PC-9 (cell line): ENCODE measurements around the gene ANXA7. TPM values are rescaled to one million over a fixed set of nuclear protein-coding genes. Genes with fewer than 3 reads are reported as not detected.
"Not testable (repeated sequence)": the region's sequence is repeated elsewhere in the genome, so short reads cannot be mapped to it uniquely, and the experiment has no call there.

Experiments
- BruUV-seq: library from RNA; stranded (reverse); fragments of 400-500 nt; replicated peaks from 2 replicates; lab custom pipeline; 2021; lab: Mats Ljungman, UMichigan
- CTCF ChIA-PET: fragments of 300-600 bp; sonication (Branson Sonifier 250); formaldehyde crosslinking; loops from one replicate; lab custom pipeline; 2022; ENCODE audit warnings: antibody characterized with exemption; lab: Charles Lee
- POLR2A ChIA-PET: fragments of 300-600 bp; sonication (Branson Sonifier 250); formaldehyde crosslinking; loops from one replicate; lab custom pipeline; 2022; ENCODE audit warnings: antibody characterized with exemption; ENCODE audit not compliant: unreplicated experiment; lab: Charles Lee
- DNase-seq, 2 experiments: peaks; one replicate each; pipeline versions ENCODE4 v3.0.0 to v3.0.0-alpha.2; 2015 to 2022; ENCODE audit warnings: mixed read lengths in 1 of 2
- H2AFZ ChIP-seq: fragments of 200-600 bp; sonication (generic); 2 replicates; pipeline ENCODE4 v1.8.1; 2017; ENCODE audit warnings: antibody characterized with exemption
- H3F3A ChIP-seq: fragments of 200-600 bp; sonication (generic); 2 replicates; pipeline ENCODE4 v1.8.1; 2017; ENCODE audit warnings: antibody characterized with exemption, mild to moderate bottlenecking, low read depth; ENCODE audit not compliant: insufficient read depth
- H3K27ac ChIP-seq: fragments of 200-600 bp; sonication (generic); 2 replicates; pipeline ENCODE4 v1.6.1; 2016; ENCODE audit warnings: mixed run types
- H3K27me3 ChIP-seq: fragments of 200-600 bp; sonication (generic); 2 replicates; pipeline ENCODE4 v1.6.1; 2016; ENCODE audit warnings: low read depth, mixed run types; ENCODE audit not compliant: insufficient read depth
- H3K36me3 ChIP-seq: fragments of 200-600 bp; sonication (generic); 2 replicates; pipeline ENCODE4 v1.6.1; 2016; ENCODE audit warnings: low read depth, mixed run types
- H3K4me1 ChIP-seq: fragments of 200-600 bp; sonication (generic); replicated peaks from 2 replicates; pipeline ENCODE4 v1.6.1; 2016; ENCODE audit warnings: mixed run types; ENCODE audit not compliant: insufficient read depth
- H3K4me2 ChIP-seq: fragments of 200-600 bp; sonication (generic); 2 replicates; pipeline ENCODE4 v1.6.1; 2017; ENCODE audit warnings: mixed run types
- H3K4me3 ChIP-seq: fragments of 200-600 bp; sonication (generic); 2 replicates; pipeline ENCODE4 v1.6.1; 2016; ENCODE audit warnings: mixed run types
- H3K79me2 ChIP-seq: fragments of 200-600 bp; sonication (generic); 2 replicates; pipeline ENCODE4 v1.6.1; 2017; ENCODE audit warnings: low read depth, mixed run types
- H3K9me2 ChIP-seq: fragments of 200-600 bp; sonication (generic); 2 replicates; pipeline ENCODE4 v1.8.1; 2017; ENCODE audit warnings: mild to moderate bottlenecking; ENCODE audit not compliant: insufficient read depth
- H3K9me3 ChIP-seq: fragments of 200-600 bp; sonication (generic); 2 replicates; pipeline ENCODE4 v1.8.1; 2016; ENCODE audit warnings: low read depth; ENCODE audit not compliant: insufficient read depth
- H4K20me1 ChIP-seq: fragments of 200-600 bp; sonication (generic); 2 replicates; pipeline ENCODE4 v1.8.1; 2017; ENCODE audit not compliant: insufficient read depth
- EZH2 ChIP-seq: fragments of 200-600 bp; sonication (generic); IDR thresholded peaks from 2 replicates; pipeline ENCODE4 v1.8.0; 2017; ENCODE audit warnings: antibody characterized with exemption, low read depth
- intact Hi-C: fragments of 100-400 bp; cut with micrococcal nuclease; formaldehyde crosslinking; loops from one replicate; pipeline ENCODE4 v1.10.0; 2022; ENCODE audit not compliant: unreplicated experiment
- total RNA-seq: library from RNA; stranded (reverse); gene quantifications from 2 replicates; pipeline ENCODE4 v1.2.3, GENCODE V29; 2021
- TF ChIP-seq, protein P1 (sequence below): fragments of 200-600 bp; sonication (generic); conservative IDR thresholded peaks from 2 replicates; pipeline ENCODE4 v1.6.1; 2017; ENCODE audit warnings: mixed run types, antibody characterized with exemption, mild to moderate bottlenecking, moderate library complexity

ANXA7 gene
- total RNA-seq, 1 experiment from 2014 or later: 154 TPM

DNA sequence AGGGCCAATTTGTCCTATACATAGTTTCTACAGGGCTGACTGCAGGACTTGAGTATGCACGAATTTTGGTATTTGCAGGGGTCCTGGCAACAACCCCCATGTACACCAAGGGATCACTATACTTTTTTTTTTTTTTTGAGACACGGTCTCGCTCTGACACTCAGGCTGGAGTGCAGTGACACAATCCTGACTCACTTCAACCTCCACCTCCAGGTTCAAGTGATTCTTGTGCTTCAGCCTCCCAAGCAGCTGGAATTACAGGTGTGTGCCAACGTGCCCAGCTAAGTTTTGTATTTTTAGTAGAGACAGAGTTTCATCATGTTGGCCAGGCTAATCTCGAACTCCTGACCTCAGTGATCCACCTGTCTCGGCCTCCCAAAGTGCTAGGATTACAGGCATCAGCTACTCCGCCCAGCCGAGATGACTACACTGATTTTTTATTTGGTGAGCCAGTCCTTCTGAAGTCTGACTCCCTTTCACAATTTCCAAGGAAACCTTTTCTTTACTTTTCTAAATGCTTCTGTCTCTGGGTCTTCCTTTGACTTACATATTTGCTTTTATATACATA, 75.0 kb downstream of the ANXA7 start:
- Histone ChIP-seq H3K9me3 (no peaks in the 10 kb centered on the region), H4K20me1 (no peaks in the 10 kb centered on the region), H3K79me2 (no peaks in the 10 kb centered on the region), H3F3A (no peaks in the 10 kb centered on the region), H3K9me2 (no peaks in the 10 kb centered on the region), H3K27ac (no peak overlapping the region), H3K4me2 (no peak overlapping the region), H3K27me3 (no peaks in the 10 kb centered on the region), H2AFZ (no peak overlapping the region), H3K4me1 (peaks cover 11% of the 10 kb centered on the region), H3K4me3 (no peak overlapping the region), H3K36me3 (no peaks in the 10 kb centered on the region)
- DNase-seq: no peak
- ChIA-PET POLR2A (no interaction called here), CTCF (interaction anchor here (0.6 kb wide), 1 partner anchor 640 kb away, joined by 3 read pairs; no protein-coding TSS in a partner anchor)
- TF ChIP-seq EZH2: no peak
- TF ChIP-seq, protein P1, sequence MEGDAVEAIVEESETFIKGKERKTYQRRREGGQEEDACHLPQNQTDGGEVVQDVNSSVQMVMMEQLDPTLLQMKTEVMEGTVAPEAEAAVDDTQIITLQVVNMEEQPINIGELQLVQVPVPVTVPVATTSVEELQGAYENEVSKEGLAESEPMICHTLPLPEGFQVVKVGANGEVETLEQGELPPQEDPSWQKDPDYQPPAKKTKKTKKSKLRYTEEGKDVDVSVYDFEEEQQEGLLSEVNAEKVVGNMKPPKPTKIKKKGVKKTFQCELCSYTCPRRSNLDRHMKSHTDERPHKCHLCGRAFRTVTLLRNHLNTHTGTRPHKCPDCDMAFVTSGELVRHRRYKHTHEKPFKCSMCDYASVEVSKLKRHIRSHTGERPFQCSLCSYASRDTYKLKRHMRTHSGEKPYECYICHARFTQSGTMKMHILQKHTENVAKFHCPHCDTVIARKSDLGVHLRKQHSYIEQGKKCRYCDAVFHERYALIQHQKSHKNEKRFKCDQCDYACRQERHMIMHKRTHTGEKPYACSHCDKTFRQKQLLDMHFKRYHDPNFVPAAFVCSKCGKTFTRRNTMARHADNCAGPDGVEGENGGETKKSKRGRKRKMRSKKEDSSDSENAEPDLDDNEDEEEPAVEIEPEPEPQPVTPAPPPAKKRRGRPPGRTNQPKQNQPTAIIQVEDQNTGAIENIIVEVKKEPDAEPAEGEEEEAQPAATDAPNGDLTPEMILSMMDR: no peak
- BruUV-seq: no TSS peak
- intact Hi-C loops: no loop called here

DNA sequence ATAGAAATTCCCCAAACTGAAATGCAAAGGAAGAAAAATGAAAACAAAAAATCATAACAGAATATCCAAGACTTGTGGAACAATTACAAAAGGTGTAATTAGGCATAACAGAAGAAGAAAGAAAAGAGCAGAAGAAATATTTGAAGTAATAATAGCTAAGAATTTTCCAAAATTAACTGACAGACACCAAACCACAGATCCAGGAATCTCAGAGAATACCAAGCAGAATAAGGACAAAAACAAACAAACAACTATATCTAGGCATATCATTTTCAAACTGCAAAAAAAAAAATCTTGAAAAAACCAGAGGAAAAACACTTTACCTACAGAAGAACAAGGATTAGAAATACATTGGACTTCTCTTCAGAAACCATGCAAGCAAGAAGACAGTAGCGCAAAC, 80.7 kb downstream of the ANXA7 start:
- TF ChIP-seq EZH2: no peak
- TF ChIP-seq, protein P1: no peak
- Histone ChIP-seq H2AFZ (no peak overlapping the region), H3K27me3 (no peaks in the 10 kb centered on the region), H3K36me3 (no peaks in the 10 kb centered on the region), H3K9me2 (no peaks in the 10 kb centered on the region), H3K4me1 (no peaks in the 10 kb centered on the region), H3K4me2 (no peak overlapping the region), H4K20me1 (no peaks in the 10 kb centered on the region), H3K79me2 (no peaks in the 10 kb centered on the region), H3K9me3 (no peaks in the 10 kb centered on the region), H3K4me3 (no peak overlapping the region), H3K27ac (no peak overlapping the region), H3F3A (no peaks in the 10 kb centered on the region)
- ChIA-PET CTCF (no interaction called here), POLR2A (no interaction called here)
- BruUV-seq: no TSS peak
- intact Hi-C loops: no loop called here
- no peak for DNase-seq

DNA sequence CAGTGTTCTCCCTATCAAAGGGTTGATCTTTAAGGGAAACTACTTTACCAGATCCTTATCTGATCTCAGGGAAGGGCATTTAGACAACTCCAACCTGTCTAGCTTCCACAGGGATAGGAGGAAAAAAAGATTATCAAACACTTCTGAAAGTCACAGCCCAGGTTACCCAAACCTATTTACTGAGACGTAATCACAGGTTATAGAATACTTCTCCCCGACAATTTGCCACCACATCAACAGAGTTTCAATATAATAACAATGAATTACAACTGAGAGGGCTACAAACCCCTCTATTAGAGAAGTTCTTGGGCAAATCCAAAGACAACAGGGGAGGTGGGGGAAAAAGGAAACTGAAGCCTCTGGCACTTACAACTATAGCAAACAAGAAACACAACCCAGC, 81.5 kb downstream of the ANXA7 start:
- Histone ChIP-seq H3K27ac (no peak overlapping the region), H3K4me3 (no peak overlapping the region), H4K20me1 (no peaks in the 10 kb centered on the region), H3K27me3 (no peaks in the 10 kb centered on the region), H3K79me2 (no peaks in the 10 kb centered on the region), H3K9me3 (no peaks in the 10 kb centered on the region), H3K36me3 (no peaks in the 10 kb centered on the region), H3K4me2 (peak overlapping the region; percentile 2; the same call in 1 of the 2 replicates), H3F3A (no peaks in the 10 kb centered on the region), H3K4me1 (no peaks in the 10 kb centered on the region), H2AFZ (no peak overlapping the region), H3K9me2 (no peaks in the 10 kb centered on the region)
- BruUV-seq: no TSS peak
- ChIA-PET CTCF (no interaction called here), POLR2A (interaction anchor here (0.6 kb wide), 1 partner anchor 653 kb away, joined by 3 read pairs; no protein-coding TSS in a partner anchor)
- DNase-seq: no peak
- TF ChIP-seq EZH2: no peak
- TF ChIP-seq, protein P1: no peak
- intact Hi-C loops: no loop called here

DNA sequence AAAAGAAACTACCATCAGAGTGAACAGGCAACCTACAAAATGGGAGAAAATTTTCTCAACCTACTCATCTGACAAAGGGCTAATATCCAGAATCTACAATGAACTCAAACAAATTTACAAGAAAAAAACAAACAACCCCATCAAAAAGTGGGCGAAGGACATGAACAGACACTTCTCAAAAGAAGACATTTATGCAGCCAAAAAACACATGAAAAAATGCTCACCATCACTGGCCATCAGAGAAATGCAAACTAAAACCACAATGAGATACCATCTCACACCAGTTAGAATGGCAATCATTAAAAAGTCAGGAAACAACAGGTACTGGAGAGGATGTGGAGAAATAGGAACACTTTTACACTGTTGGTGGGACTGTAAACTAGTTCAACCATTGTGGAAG, 85.3 kb downstream of the ANXA7 start:
- CTCF ChIA-PET, H3K36me3 ChIP-seq, DNase-seq, H4K20me1 ChIP-seq, BruUV-seq, H3K9me2 ChIP-seq, intact Hi-C loops, POLR2A ChIA-PET, H3F3A ChIP-seq, H3K4me3 ChIP-seq, H3K4me2 ChIP-seq, H2AFZ ChIP-seq, H3K27me3 ChIP-seq, H3K9me3 ChIP-seq, H3K79me2 ChIP-seq, H3K4me1 ChIP-seq, H3K27ac ChIP-seq: not testable (repeated sequence)

DNA sequence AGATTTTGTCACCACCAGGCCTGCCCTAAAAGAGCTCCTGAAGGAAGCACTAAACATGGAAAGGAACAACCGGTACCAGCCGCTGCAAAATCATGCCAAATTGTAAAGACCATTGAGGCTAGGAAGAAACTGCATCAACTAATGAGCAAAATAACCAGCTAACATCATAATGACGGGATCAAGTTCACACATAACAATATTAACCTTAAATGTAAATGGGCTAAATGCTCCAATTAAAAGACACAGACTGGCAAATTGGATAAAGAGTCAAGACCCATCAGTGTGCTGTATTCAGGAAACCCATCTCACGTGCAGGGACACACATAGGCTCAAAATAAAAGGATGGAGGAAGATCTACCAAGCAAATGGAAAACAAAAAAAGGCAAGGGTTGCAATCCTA, 88.6 kb downstream of the ANXA7 start:
- POLR2A ChIA-PET, H4K20me1 ChIP-seq, H3K27ac ChIP-seq, H3K4me3 ChIP-seq, H3K9me3 ChIP-seq, H2AFZ ChIP-seq, H3K9me2 ChIP-seq, BruUV-seq, H3K79me2 ChIP-seq, intact Hi-C loops, H3K27me3 ChIP-seq, H3F3A ChIP-seq, H3K4me2 ChIP-seq, H3K36me3 ChIP-seq, DNase-seq, CTCF ChIA-PET, H3K4me1 ChIP-seq: not testable (repeated sequence)
